BLaER1 (cell line): ENCODE results near the gene GPRC5C.

ENCODE experiments used
- H3K27ac ChIP-seq: shearing (Covaris generic); formaldehyde crosslinking; 2 replicates; pipeline ENCODE4 v1.8.1; 2022
- H3K27me3 ChIP-seq: shearing (Covaris generic); formaldehyde crosslinking; 2 replicates; pipeline ENCODE4 v1.8.1; 2022
- H3K36me3 ChIP-seq: shearing (Covaris generic); formaldehyde crosslinking; 2 replicates; pipeline ENCODE4 v1.8.1; 2022
- H3K4me1 ChIP-seq: shearing (Covaris generic); formaldehyde crosslinking; 2 replicates; pipeline ENCODE4 v1.8.1; 2022
- H3K4me2 ChIP-seq: shearing (Covaris generic); formaldehyde crosslinking; 2 replicates; pipeline ENCODE4 v1.8.1; 2022
- H3K4me3 ChIP-seq: shearing (Covaris generic); formaldehyde crosslinking; 2 replicates; pipeline ENCODE4 v1.8.1; 2022
- H3K9ac ChIP-seq: shearing (Covaris generic); formaldehyde crosslinking; 2 replicates; pipeline ENCODE4 v1.8.1; 2022
- H3K9me3 ChIP-seq: shearing (Covaris generic); formaldehyde crosslinking; 2 replicates; pipeline ENCODE4 v1.8.1; 2022
- H4K20me1 ChIP-seq: shearing (Covaris generic); formaldehyde crosslinking; 2 replicates; pipeline ENCODE4 v1.8.1; 2022
- Cebpa-rat ChIP-seq: shearing (Covaris generic); IDR thresholded peaks from 2 replicates; pipeline ENCODE4 v1.8.1; 2022

Gene GPRC5C

DNA sequence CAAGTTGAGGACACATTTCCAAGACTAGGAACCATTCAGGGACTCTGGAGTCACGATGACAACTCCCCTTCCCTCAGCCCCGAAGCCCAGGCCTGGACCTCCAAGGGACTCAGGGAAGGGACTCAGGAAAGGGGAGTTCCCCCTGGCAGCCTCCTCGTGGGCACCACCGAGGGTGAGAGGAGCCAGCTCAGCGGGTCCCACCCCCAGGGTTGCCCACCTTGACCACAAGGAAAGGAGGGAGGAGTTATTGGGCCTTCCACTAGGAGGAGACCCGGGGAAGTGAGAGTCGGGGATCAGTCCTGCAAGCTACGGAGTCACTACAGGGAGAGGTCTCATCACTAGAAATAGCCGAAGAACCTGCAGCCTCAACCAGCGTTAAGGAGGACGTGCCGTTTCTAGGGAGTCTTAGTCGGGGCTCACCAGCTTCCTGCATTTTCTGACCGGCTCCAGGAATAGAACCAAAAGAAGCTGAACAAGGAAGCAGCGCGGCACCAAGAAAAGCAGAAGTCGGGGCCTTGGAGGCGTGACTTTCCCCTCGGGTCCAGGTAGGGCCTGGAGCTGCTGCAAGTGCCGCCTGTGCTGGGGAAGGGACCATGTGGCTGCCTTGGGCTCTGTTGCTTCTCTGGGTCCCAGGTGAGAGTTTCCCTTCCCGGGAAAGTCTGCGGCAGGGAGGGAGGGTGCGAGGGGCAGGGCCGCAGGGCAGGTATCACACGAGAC is 34.4 kb downstream of the GPRC5C start, which contains the start of gene CD300A:
Gene CD300A (plus strand): TSS at position 524 of the 717 bp plus-strand sequence. CDS start 70 bp downstream, at position 594.
- H3K4me2 ChIP-seq, result peak within 1 kb of the TSS; percentile 85
- TF ChIP-seq Cebpa-rat, result no peak
- H3K4me3 ChIP-seq, result peak within 1 kb of the TSS; percentile 48

DNA sequence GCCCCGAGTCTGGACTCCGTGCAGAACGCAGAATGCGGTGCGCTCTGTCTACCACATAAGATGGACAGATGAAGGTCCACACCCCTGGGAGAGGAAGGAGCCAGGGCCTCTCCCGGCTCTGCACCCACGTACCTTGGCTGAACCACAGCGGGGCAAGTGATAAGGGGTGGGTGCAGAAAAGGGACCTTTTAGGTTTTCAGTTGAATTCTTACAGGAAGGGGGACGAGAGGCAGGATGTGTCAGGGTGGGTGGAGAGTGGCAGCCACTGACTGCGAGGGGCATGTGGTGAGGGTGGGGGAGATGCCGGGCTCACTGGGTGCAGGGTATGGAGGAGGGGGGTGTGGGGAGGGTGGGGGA is 34.9 kb downstream of the GPRC5C start:
- H3K4me2 ChIP-seq, result peak overlapping the region; percentile 85
- peak overlapping the region; percentile 48 for H3K4me3 ChIP-seq
- H3K27ac ChIP-seq, result no peak overlapping the region

More for the DNA sequence above, 34.4 kb downstream of the GPRC5C start, which contains the start of gene CD300A:
- no peaks in the 10 kb centered on the region for H3K36me3 ChIP-seq
- H3K9ac ChIP-seq, result no peak within 1 kb of the TSS
- H3K27me3 ChIP-seq, result peaks cover 40% of the 10 kb centered on the region
- H4K20me1 ChIP-seq, result peaks cover 11% of the 10 kb centered on the region; the same call in 1 of the 2 replicates
- H3K4me1 ChIP-seq, result peaks cover 53% of the 10 kb centered on the region
- no peaks in the 10 kb centered on the region for H3K9me3 ChIP-seq
- no peak within 1 kb of the TSS for H3K27ac ChIP-seq

DNA sequence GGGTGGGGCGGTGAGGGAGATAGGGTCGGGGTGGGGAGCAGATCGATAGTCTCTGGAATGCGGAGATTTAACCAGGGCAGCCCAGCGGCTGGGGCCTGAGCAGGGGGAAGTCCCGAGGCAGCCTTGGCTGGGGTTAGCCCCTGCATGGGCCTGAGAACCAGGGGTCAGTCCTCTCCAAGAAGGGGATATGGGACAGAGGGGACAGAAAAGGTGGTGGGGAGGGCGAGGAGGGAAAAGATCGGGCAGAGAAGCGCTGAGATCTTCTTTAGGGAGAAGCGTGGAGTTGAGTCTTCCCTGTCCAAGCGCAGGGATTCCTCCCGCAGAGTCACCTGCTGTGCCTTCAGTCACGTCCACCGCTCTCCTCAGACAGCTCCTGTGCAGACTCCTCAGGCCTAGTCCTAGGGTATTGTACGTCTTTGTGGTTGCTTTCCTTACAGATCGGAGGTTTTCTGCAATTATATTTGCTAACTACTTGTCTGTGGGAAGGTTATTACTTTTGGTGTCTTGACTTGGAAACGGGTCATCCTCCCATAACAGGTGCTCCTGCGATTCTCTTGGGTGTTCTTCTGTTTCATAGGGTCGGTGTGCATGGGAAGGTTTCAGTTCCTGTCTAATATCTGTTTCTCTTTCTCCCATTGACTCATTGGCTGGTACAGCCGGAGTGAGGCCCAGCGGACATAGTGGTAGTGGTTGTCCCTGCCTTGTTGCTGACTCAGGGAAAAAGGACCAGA is 35.5 kb downstream of the GPRC5C start:
- H3K4me1 ChIP-seq, result peaks cover 45% of the 10 kb centered on the region
- H3K4me2 ChIP-seq, result peak overlapping the region; percentile 55; the same call in 1 of the 2 replicates
- H3K27me3 ChIP-seq, result peaks cover 40% of the 10 kb centered on the region
- peaks cover 11% of the 10 kb centered on the region; the same call in 1 of the 2 replicates for H4K20me1 ChIP-seq
- no peaks in the 10 kb centered on the region for H3K9me3 ChIP-seq
- H3K36me3 ChIP-seq, result no peaks in the 10 kb centered on the region
- H3K4me3 ChIP-seq, result no peak overlapping the region
- H3K9ac ChIP-seq, result no peak overlapping the region
- TF ChIP-seq Cebpa-rat, result no peak
- H3K27ac ChIP-seq, result no peak overlapping the region

More for the DNA sequence above, 34.9 kb downstream of the GPRC5C start:
- peaks cover 51% of the 10 kb centered on the region for H3K4me1 ChIP-seq
- no peaks in the 10 kb centered on the region for H3K9me3 ChIP-seq
- peaks cover 40% of the 10 kb centered on the region for H3K27me3 ChIP-seq
- H3K36me3 ChIP-seq, result no peaks in the 10 kb centered on the region
- H3K9ac ChIP-seq, result no peak overlapping the region
- H4K20me1 ChIP-seq, result peaks cover 11% of the 10 kb centered on the region; the same call in 1 of the 2 replicates
- TF ChIP-seq Cebpa-rat, result no peak

DNA sequence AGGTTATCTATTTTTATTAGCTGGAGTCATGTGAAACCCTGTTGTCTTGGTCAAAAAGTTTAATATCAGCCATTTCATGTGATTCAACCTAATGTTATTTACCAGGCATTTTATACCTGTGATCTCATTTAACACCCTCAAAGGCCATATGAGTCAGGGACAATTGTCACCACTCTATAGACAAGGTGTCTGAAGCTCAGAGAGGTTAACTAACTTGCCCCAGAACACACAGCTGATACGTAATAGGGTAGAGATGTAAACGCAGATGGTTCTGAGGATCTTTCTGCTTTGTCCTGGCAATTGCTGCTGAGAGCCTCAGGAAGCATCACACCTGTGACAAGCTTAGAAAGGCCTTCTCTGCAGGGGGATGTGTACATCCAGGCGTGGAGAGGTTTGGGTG is 39.5 kb downstream of the GPRC5C start:
- no peak overlapping the region for H3K4me2 ChIP-seq
- peaks cover 23% of the 10 kb centered on the region for H3K27me3 ChIP-seq
- no peak overlapping the region for H3K9ac ChIP-seq
- no peak for TF ChIP-seq Cebpa-rat
- no peaks in the 10 kb centered on the region for H3K36me3 ChIP-seq
- peaks cover 14% of the 10 kb centered on the region for H3K9me3 ChIP-seq
- H3K4me1 ChIP-seq, result peaks cover 33% of the 10 kb centered on the region
- H4K20me1 ChIP-seq, result no peaks in the 10 kb centered on the region; the same call in 1 of the 2 replicates
- no peak overlapping the region for H3K4me3 ChIP-seq
- H3K27ac ChIP-seq, result no peak overlapping the region

DNA sequence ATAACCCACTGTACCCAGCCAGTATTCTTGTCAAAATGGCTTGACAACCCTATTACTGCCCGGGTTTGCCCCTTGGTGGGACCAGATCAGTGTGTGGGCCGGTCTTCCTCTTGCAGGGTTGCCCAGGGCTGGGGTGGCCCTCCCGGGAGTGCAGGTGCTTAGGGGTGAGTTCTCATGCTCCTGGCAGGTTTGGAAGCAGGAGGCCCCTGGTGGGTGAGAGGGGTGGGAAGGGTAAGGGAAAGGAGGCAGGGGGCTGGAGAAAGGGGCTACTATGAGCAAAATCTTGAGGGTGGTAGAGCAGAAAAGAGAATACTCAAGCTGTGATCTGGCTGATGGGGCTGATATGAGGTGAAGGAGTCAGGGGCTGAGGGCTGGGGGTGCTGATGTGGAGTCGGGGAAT is 41.0 kb downstream of the GPRC5C start:
- H4K20me1 ChIP-seq, result no peaks in the 10 kb centered on the region
- H3K4me2 ChIP-seq, result peak overlapping the region; percentile 32; the same call in 1 of the 2 replicates
- no peak overlapping the region for H3K27ac ChIP-seq
- H3K9ac ChIP-seq, result no peak overlapping the region
- H3K9me3 ChIP-seq, result peaks cover 17% of the 10 kb centered on the region
- no peak overlapping the region for H3K4me3 ChIP-seq
- H3K36me3 ChIP-seq, result no peaks in the 10 kb centered on the region
- peaks cover 7% of the 10 kb centered on the region; the same call in 1 of the 2 replicates for H3K27me3 ChIP-seq
- peaks cover 25% of the 10 kb centered on the region for H3K4me1 ChIP-seq
- TF ChIP-seq Cebpa-rat, result no peak

DNA sequence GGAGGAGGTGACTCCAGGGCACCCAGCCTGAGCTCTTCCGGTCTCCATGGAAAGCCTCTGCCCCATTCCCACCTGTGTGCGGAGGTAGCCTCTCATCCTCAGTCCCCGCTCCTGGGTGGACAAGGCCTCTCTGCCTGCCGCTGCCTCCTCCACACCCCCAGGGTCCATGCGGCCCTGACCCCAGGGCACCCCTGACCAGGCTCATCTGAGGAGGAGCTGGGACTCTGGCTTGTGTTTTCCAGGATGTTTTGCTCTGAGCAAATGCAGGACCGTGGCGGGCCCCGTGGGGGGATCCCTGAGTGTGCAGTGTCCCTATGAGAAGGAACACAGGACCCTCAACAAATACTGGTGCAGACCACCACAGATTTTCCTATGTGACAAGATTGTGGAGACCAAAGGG is 41.4 kb downstream of the GPRC5C start:
- Histone ChIP-seq H3K4me1 (peaks cover 29% of the 10 kb centered on the region), H3K4me2 (peak overlapping the region; percentile 32; the same call in 1 of the 2 replicates), H3K9me3 (peaks cover 17% of the 10 kb centered on the region), H3K36me3 (no peaks in the 10 kb centered on the region), H3K4me3 (no peak overlapping the region), H3K9ac (no peak overlapping the region), H3K27ac (no peak overlapping the region), H3K27me3 (peaks cover 3% of the 10 kb centered on the region; the same call in 1 of the 2 replicates), H4K20me1 (no peaks in the 10 kb centered on the region)
- TF ChIP-seq Cebpa-rat, result no peak

DNA sequence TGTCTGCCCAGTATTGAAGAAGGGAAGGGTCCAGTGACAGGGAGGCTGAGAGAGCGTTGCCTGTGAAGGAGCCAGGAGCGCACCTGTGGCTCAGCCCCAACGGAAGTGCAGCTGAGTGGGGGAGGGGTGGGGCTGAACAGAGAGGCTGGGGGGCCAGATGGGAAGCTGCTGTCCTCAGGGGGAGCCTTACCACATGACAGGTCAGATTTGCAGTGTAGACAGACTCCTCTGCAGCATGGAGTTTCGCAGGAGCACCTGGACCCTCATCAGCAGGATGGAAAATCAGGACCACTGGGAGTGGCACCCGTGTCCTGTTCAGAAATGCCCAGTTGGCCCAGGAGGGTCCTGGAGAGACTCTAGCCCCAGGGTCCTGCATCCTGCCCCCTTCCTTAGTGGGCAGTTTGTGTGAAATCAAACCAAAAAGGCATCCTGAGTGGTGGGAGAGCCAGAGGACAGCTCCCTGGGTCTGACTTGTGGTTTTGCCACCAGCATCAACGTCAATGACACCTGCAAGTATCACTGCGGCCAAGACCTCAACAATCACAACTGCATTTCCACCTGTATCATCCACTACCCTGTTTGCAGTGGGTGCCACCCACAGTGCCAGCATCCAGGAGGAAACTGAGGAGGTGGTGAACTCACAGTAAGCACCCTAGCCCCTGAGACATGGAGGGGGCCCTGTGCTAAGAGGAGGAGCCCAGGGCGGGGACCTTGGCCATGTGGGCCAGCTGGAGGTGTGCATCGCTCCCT is 42.3 kb downstream of the GPRC5C start:
- Histone ChIP-seq H3K4me3 (no peak overlapping the region; the same call in 1 of the 2 replicates), H3K27ac (no peak overlapping the region), H4K20me1 (no peaks in the 10 kb centered on the region), H3K9ac (no peak overlapping the region), H3K4me2 (peak overlapping the region; percentile 67), H3K4me1 (peaks cover 39% of the 10 kb centered on the region), H3K27me3 (no peaks in the 10 kb centered on the region), H3K36me3 (no peaks in the 10 kb centered on the region), H3K9me3 (peaks cover 17% of the 10 kb centered on the region)
- no peak for TF ChIP-seq Cebpa-rat

DNA sequence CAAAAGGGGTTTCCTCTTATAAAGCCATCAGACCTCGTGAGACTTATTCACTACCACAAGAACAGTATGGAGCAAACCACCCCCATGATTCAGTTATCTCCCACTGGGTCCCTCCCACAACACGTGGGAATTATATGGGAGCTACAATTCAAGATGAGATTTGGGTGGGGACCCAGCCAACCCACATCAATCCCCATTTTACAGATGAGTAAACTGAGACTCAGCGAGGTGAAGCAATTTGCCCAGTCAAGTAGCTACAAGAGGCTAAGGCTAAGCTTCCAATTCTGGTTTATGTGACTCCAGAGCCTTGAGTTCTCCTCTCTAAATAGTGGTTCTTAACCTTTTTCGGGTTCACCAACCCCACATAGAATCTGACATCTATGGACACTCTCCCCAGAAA is 43.3 kb downstream of the GPRC5C start:
- Histone ChIP-seq H3K4me3 (no peak overlapping the region), H3K4me2 (no peak overlapping the region), H3K9me3 (peaks cover 17% of the 10 kb centered on the region), H4K20me1 (no peaks in the 10 kb centered on the region), H3K27me3 (no peaks in the 10 kb centered on the region), H3K9ac (no peak overlapping the region), H3K27ac (no peak overlapping the region), H3K36me3 (no peaks in the 10 kb centered on the region), H3K4me1 (peaks cover 48% of the 10 kb centered on the region)
- TF ChIP-seq Cebpa-rat, result no peak

DNA sequence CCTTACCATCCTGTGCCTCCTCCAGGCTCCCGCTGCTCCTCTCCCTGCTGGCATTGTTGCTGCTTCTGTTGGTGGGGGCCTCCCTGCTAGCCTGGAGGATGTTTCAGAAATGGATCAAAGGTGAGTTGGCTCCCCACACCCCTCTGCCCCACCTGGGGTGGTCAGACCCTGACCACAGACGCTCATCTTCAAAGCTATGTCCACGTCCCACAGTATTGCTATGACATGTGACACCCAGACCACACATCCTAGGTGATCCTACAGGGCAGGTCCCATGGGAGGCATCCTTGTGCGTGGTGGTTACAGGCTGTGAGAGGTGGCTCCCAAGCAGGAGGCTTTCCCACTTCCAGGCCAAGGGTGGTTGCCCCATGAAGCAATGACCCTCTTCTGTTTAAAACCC is 45.5 kb downstream of the GPRC5C start:
- H3K9ac ChIP-seq, result no peak overlapping the region
- no peaks in the 10 kb centered on the region for H3K36me3 ChIP-seq
- no peaks in the 10 kb centered on the region for H3K27me3 ChIP-seq
- H3K4me2 ChIP-seq, result peak overlapping the region; percentile 69; the same call in 1 of the 2 replicates
- no peak for TF ChIP-seq Cebpa-rat
- H4K20me1 ChIP-seq, result no peaks in the 10 kb centered on the region
- peaks cover 17% of the 10 kb centered on the region for H3K9me3 ChIP-seq
- no peak overlapping the region for H3K27ac ChIP-seq
- H3K4me1 ChIP-seq, result peaks cover 48% of the 10 kb centered on the region
- no peak overlapping the region for H3K4me3 ChIP-seq
